ENCODE data around the gene TBX2.

TBX2 gene

GRCh38 chr17:61384692-61385576, 14.7 kb upstream of the TBX2 start:
- H3K9ac ChIP-seq (ENCODE audit: low read depth, low read length): no peak overlapping the region
- no peak overlapping the region for H3K27ac ChIP-seq (ENCODE audit: low read length)
- no peaks in the 10 kb centered on the region for H3K9me3 ChIP-seq (ENCODE audit: insufficient read depth, low read depth, low read length)
- no peak overlapping the region for H3K4me3 ChIP-seq (ENCODE audit: low read length)
- H3K36me3 ChIP-seq (ENCODE audit: insufficient read depth, low read depth, low read length): no peaks in the 10 kb centered on the region
- no peaks in the 10 kb centered on the region for H3K27me3 ChIP-seq (ENCODE audit: insufficient read depth, low read length)
- no peaks in the 10 kb centered on the region for H3K4me1 ChIP-seq (ENCODE audit: insufficient read depth, low read length)

GRCh38 chr17:61385577-61386236, 13.9 kb upstream of the TBX2 start:
- H3K4me1 ChIP-seq (ENCODE audit: insufficient read depth, low read length): no peaks in the 10 kb centered on the region
- no peaks in the 10 kb centered on the region for H3K9me3 ChIP-seq (ENCODE audit: insufficient read depth, low read depth, low read length)

GRCh38 chr17:61386251-61386650, 13.4 kb upstream of the TBX2 start:
- H3K27ac ChIP-seq (ENCODE audit: low read length): no peak overlapping the region
- no peaks in the 10 kb centered on the region for H3K36me3 ChIP-seq (ENCODE audit: insufficient read depth, low read depth, low read length)
- H3K9ac ChIP-seq (ENCODE audit: low read depth, low read length): no peak overlapping the region
- H3K4me1 ChIP-seq (ENCODE audit: insufficient read depth, low read length): no peaks in the 10 kb centered on the region
- H3K27me3 ChIP-seq (ENCODE audit: insufficient read depth, low read length): peaks cover 9% of the 10 kb centered on the region
- H3K4me3 ChIP-seq (ENCODE audit: low read length): no peak overlapping the region
- H3K9me3 ChIP-seq (ENCODE audit: insufficient read depth, low read depth, low read length): no peaks in the 10 kb centered on the region

More at GRCh38 chr17:61385577-61386236, 13.9 kb upstream of the TBX2 start:
- H3K36me3 ChIP-seq (ENCODE audit: insufficient read depth, low read depth, low read length): no peaks in the 10 kb centered on the region
- no peak overlapping the region for H3K27ac ChIP-seq (ENCODE audit: low read length)
- no peak overlapping the region for H3K9ac ChIP-seq (ENCODE audit: low read depth, low read length)
- peaks cover 3% of the 10 kb centered on the region; the same call in 1 of the 2 replicates for H3K27me3 ChIP-seq (ENCODE audit: insufficient read depth, low read length)
- H3K4me3 ChIP-seq (ENCODE audit: low read length): no peak overlapping the region

- H3K9ac ChIP-seq (ENCODE audit: low read depth, low read length): no peak overlapping the region
- no peaks in the 10 kb centered on the region for H3K36me3 ChIP-seq (ENCODE audit: insufficient read depth, low read depth, low read length)
Measured at GRCh38 chr17:61387011-61387410, 12.6 kb upstream of the TBX2 start.

GRCh38 chr17:61387511-61388305, 11.9 kb upstream of the TBX2 start:
- peaks cover 23% of the 10 kb centered on the region for H3K27me3 ChIP-seq (ENCODE audit: insufficient read depth, low read length)
- H3K36me3 ChIP-seq (ENCODE audit: insufficient read depth, low read depth, low read length): no peaks in the 10 kb centered on the region
- H3K9me3 ChIP-seq (ENCODE audit: insufficient read depth, low read depth, low read length): no peaks in the 10 kb centered on the region
- H3K27ac ChIP-seq (ENCODE audit: low read length): no peak overlapping the region
- no peak overlapping the region for H3K4me3 ChIP-seq (ENCODE audit: low read length)
- no peak overlapping the region for H3K9ac ChIP-seq (ENCODE audit: low read depth, low read length)
- H3K4me1 ChIP-seq (ENCODE audit: insufficient read depth, low read length): no peaks in the 10 kb centered on the region

More at GRCh38 chr17:61387011-61387410, 12.6 kb upstream of the TBX2 start:
- Histone ChIP-seq H3K4me3 (ENCODE audit: low read length) (no peak overlapping the region), H3K9me3 (ENCODE audit: insufficient read depth, low read depth, low read length) (no peaks in the 10 kb centered on the region), H3K27ac (ENCODE audit: low read length) (no peak overlapping the region), H3K4me1 (ENCODE audit: insufficient read depth, low read length) (no peaks in the 10 kb centered on the region), H3K27me3 (ENCODE audit: insufficient read depth, low read length) (peaks cover 16% of the 10 kb centered on the region)

GRCh38 chr17:61388561-61389356, 10.9 kb upstream of the TBX2 start:
- Histone ChIP-seq H3K9me3 (ENCODE audit: insufficient read depth, low read depth, low read length) (no peaks in the 10 kb centered on the region), H3K4me3 (ENCODE audit: low read length) (no peak overlapping the region), H3K9ac (ENCODE audit: low read depth, low read length) (no peak overlapping the region), H3K27ac (ENCODE audit: low read length) (no peak overlapping the region), H3K27me3 (ENCODE audit: insufficient read depth, low read length) (peaks cover 34% of the 10 kb centered on the region), H3K4me1 (ENCODE audit: insufficient read depth, low read length) (no peaks in the 10 kb centered on the region; the same call in 1 of the 2 replicates), H3K36me3 (ENCODE audit: insufficient read depth, low read depth, low read length) (no peaks in the 10 kb centered on the region)

GRCh38 chr17:61389670-61390478, 9.8 kb upstream of the TBX2 start:
- Histone ChIP-seq H3K9me3 (ENCODE audit: insufficient read depth, low read depth, low read length) (no peaks in the 10 kb centered on the region), H3K36me3 (ENCODE audit: insufficient read depth, low read depth, low read length) (no peaks in the 10 kb centered on the region), H3K27ac (ENCODE audit: low read length) (no peak overlapping the region), H3K4me1 (ENCODE audit: insufficient read depth, low read length) (no peaks in the 10 kb centered on the region; the same call in 1 of the 2 replicates), H3K27me3 (ENCODE audit: insufficient read depth, low read length) (peaks cover 45% of the 10 kb centered on the region), H3K9ac (ENCODE audit: low read depth, low read length) (no peak overlapping the region), H3K4me3 (ENCODE audit: low read length) (no peak overlapping the region)

GRCh38 chr17:61390479-61390791, 9.2 kb upstream of the TBX2 start:
- Histone ChIP-seq H3K9ac (ENCODE audit: low read depth, low read length) (no peak overlapping the region), H3K9me3 (ENCODE audit: insufficient read depth, low read depth, low read length) (no peaks in the 10 kb centered on the region), H3K36me3 (ENCODE audit: insufficient read depth, low read depth, low read length) (no peaks in the 10 kb centered on the region), H3K4me1 (ENCODE audit: insufficient read depth, low read length) (no peaks in the 10 kb centered on the region; the same call in 1 of the 2 replicates), H3K27ac (ENCODE audit: low read length) (no peak overlapping the region), H3K4me3 (ENCODE audit: low read length) (no peak overlapping the region), H3K27me3 (ENCODE audit: insufficient read depth, low read length) (peaks cover 50% of the 10 kb centered on the region)

GRCh38 chr17:61391595-61392291, 7.9 kb upstream of the TBX2 start:
- Histone ChIP-seq H3K27ac (ENCODE audit: low read length) (no peak overlapping the region), H3K4me3 (ENCODE audit: low read length) (no peak overlapping the region), H3K27me3 (ENCODE audit: insufficient read depth, low read length) (peaks cover 63% of the 10 kb centered on the region), H3K9ac (ENCODE audit: low read depth, low read length) (no peak overlapping the region), H3K9me3 (ENCODE audit: insufficient read depth, low read depth, low read length) (peaks cover 3% of the 10 kb centered on the region; the same call in 1 of the 2 replicates), H3K4me1 (ENCODE audit: insufficient read depth, low read length) (no peaks in the 10 kb centered on the region; the same call in 1 of the 2 replicates), H3K36me3 (ENCODE audit: insufficient read depth, low read depth, low read length) (no peaks in the 10 kb centered on the region)

GRCh38 chr17:61392679-61393078, 7.0 kb upstream of the TBX2 start:
- H3K36me3 ChIP-seq (ENCODE audit: insufficient read depth, low read depth, low read length): no peaks in the 10 kb centered on the region
- H3K27ac ChIP-seq (ENCODE audit: low read length): no peak overlapping the region
- peaks cover 3% of the 10 kb centered on the region; the same call in 1 of the 2 replicates for H3K9me3 ChIP-seq (ENCODE audit: insufficient read depth, low read depth, low read length)
- H3K27me3 ChIP-seq (ENCODE audit: insufficient read depth, low read length): peaks cover 73% of the 10 kb centered on the region
- no peaks in the 10 kb centered on the region; the same call in 1 of the 2 replicates for H3K4me1 ChIP-seq (ENCODE audit: insufficient read depth, low read length)
- H3K9ac ChIP-seq (ENCODE audit: low read depth, low read length): no peak overlapping the region
- no peak overlapping the region for H3K4me3 ChIP-seq (ENCODE audit: low read length)
